Measurements from ENCODE around the gene OOSP1.

The OOSP1 gene

DNA sequence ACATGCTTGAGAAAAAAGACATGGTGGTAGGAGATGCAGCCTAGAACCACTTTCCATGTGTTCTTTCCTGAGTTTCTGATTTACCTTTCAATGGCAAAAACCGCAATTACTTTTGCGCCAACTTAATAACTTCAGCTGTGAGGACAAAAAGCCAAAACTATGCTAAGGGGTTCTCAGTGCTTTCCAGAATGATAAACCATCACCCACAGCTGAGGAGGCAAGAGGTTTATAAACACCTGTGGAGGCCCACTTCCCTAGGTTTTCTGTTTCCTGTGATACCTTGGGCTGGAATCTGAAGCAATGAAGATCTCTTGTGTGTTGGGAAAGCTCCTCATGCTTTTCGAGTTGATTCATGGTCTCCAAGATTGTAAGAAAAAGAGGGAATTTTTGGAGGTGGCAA lies 25.5 kb downstream of the OOSP1 start, which contains the start of gene OOSP4A:
TSS of gene OOSP4A (plus strand) at position 301 of the 400 bp plus-strand sequence. CDS start at position 301, 0 bp downstream.
- DNase-seq: no peak
- TF ChIP-seq, protein P1, sequence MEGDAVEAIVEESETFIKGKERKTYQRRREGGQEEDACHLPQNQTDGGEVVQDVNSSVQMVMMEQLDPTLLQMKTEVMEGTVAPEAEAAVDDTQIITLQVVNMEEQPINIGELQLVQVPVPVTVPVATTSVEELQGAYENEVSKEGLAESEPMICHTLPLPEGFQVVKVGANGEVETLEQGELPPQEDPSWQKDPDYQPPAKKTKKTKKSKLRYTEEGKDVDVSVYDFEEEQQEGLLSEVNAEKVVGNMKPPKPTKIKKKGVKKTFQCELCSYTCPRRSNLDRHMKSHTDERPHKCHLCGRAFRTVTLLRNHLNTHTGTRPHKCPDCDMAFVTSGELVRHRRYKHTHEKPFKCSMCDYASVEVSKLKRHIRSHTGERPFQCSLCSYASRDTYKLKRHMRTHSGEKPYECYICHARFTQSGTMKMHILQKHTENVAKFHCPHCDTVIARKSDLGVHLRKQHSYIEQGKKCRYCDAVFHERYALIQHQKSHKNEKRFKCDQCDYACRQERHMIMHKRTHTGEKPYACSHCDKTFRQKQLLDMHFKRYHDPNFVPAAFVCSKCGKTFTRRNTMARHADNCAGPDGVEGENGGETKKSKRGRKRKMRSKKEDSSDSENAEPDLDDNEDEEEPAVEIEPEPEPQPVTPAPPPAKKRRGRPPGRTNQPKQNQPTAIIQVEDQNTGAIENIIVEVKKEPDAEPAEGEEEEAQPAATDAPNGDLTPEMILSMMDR (IDR thresholded peaks at IDR 0.05): no peak
- H3K27ac Mint-ChIP-seq: no peak within 1 kb of the TSS
- H3K4me3 Mint-ChIP-seq: no peak within 1 kb of the TSS
- H3K36me3 Mint-ChIP-seq (ENCODE audit: low read depth): no peaks in the 10 kb centered on the region
- H3K4me1 Mint-ChIP-seq: no peaks in the 10 kb centered on the region
- H3K27me3 Mint-ChIP-seq (ENCODE audit: low read depth, poor library complexity): peaks cover 1% of the 10 kb centered on the region
- H3K9me3 Mint-ChIP-seq: no peaks in the 10 kb centered on the region

GRCh38 chr11:59965424-59965823 lies 27.2 kb downstream of the OOSP1 start:
- TF ChIP-seq, protein P1 (IDR thresholded peaks at IDR 0.05): no peak
- peaks cover 2% of the 10 kb centered on the region for H3K27me3 Mint-ChIP-seq (ENCODE audit: low read depth, poor library complexity)
- H3K36me3 Mint-ChIP-seq (ENCODE audit: low read depth): no peaks in the 10 kb centered on the region
- DNase-seq: no peak
- no peak overlapping the region for H3K4me3 Mint-ChIP-seq
- no peak overlapping the region for H3K27ac Mint-ChIP-seq
- H3K9me3 Mint-ChIP-seq: no peaks in the 10 kb centered on the region
- H3K4me1 Mint-ChIP-seq: no peaks in the 10 kb centered on the region

DNA sequence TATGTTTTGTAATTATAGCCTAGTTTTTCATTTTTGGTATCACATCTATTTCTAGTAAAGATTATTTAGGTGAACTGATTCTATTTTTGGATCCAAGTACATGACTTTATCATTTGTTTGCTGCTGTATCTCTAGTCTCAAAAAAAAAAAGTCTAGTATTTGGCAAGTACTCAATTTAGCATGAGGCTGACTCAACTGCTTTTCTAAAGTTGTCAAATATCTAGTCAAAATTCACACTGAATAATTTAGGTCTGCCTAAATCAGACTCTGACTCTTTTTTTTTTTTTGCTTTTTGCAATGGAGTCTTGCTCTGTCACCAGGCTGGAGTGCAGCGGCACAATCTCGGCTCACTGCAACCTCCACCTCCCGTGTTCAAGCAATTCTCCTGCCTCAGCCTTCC lies 28.0 kb downstream of the OOSP1 start:
- Mint-ChIP-seq H3K4me3 (no peak overlapping the region), H3K9me3 (no peaks in the 10 kb centered on the region), H3K36me3 (ENCODE audit: low read depth) (no peaks in the 10 kb centered on the region), H3K27ac (no peak overlapping the region), H3K4me1 (no peaks in the 10 kb centered on the region), H3K27me3 (ENCODE audit: low read depth, poor library complexity) (peaks cover 2% of the 10 kb centered on the region)
- TF ChIP-seq, protein P1 (IDR thresholded peaks at IDR 0.05): no peak
- no peak for DNase-seq

GRCh38 chr11:59967677-59968394 lies 29.6 kb downstream of the OOSP1 start:
- TF ChIP-seq, protein P1 (IDR thresholded peaks at IDR 0.05): no peak
- H3K27me3 Mint-ChIP-seq (ENCODE audit: low read depth, poor library complexity): peaks cover 2% of the 10 kb centered on the region
- no peaks in the 10 kb centered on the region for H3K9me3 Mint-ChIP-seq
- H3K4me1 Mint-ChIP-seq: no peaks in the 10 kb centered on the region
- H3K36me3 Mint-ChIP-seq (ENCODE audit: low read depth): no peaks in the 10 kb centered on the region
- H3K27ac Mint-ChIP-seq: no peak overlapping the region
- no peak for DNase-seq
- no peak overlapping the region for H3K4me3 Mint-ChIP-seq

GRCh38 chr11:59968395-59968783 lies 30.2 kb downstream of the OOSP1 start:
- Mint-ChIP-seq H3K4me3 (no peak overlapping the region), H3K27ac (no peak overlapping the region), H3K4me1 (no peaks in the 10 kb centered on the region), H3K9me3 (no peaks in the 10 kb centered on the region), H3K36me3 (ENCODE audit: low read depth) (no peaks in the 10 kb centered on the region), H3K27me3 (ENCODE audit: low read depth, poor library complexity) (peaks cover 2% of the 10 kb centered on the region)
- TF ChIP-seq, protein P1 (IDR thresholded peaks at IDR 0.05): no peak
- DNase-seq: no peak

DNA sequence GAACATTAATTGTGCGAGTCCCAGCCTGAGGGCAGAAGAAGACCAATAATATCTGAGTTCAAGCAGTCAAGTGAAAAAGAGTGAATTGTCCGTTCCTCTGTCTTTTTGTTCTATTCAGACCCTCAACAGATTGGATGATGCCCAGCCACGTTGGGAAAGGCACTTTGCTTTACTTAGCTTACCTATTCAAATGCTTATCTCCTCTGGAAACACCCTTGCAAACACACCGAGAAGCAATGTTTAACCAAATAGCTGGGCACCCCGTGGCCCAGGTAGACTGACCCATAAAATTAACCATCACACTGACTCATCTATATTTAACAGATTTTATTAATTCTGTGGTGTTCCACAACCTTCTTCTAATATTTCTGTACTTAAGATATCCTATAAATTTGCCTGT lies 34.9 kb downstream of the OOSP1 start:
- TF ChIP-seq, protein P1 (IDR thresholded peaks at IDR 0.05): no peak
- no peaks in the 10 kb centered on the region for H3K4me1 Mint-ChIP-seq
- H3K27me3 Mint-ChIP-seq (ENCODE audit: low read depth, poor library complexity): peaks cover 6% of the 10 kb centered on the region
- no peak overlapping the region for H3K27ac Mint-ChIP-seq
- no peaks in the 10 kb centered on the region for H3K9me3 Mint-ChIP-seq
- H3K36me3 Mint-ChIP-seq (ENCODE audit: low read depth): no peaks in the 10 kb centered on the region
- H3K4me3 Mint-ChIP-seq: no peak overlapping the region
- DNase-seq: no peak
